Activated T-cell treated with anti-CD3 and anti-CD28 coated beads for 4 hours (primary cell): Measurements from ENCODE around the gene TIGD1.
"Not testable (repeated sequence)": the region's sequence is repeated elsewhere in the genome, so short reads cannot be mapped to it uniquely, and the experiment has no call there.

Experiments
- DNase-seq: peaks from one replicate; pipeline ENCODE4 v3.0.0-alpha.2; 2020

The TIGD1 gene

GRCh38 chr2:232550354-232551249 is at the start of gene TIGD1, which contains the start of gene EIF4E2:
TIGD1 (minus strand) TSS chr2:232550557; CDS start chr2:232549882, 675 bp downstream.
EIF4E2 (plus strand) TSS chr2:232550689; CDS start chr2:232550725, 36 bp downstream.
- DNase-seq, result peak; percentile 87

- DNase-seq, result no peak
Measured at GRCh38 chr2:232598293-232598692, 47.9 kb upstream of the TIGD1 start.

- DNase-seq, result no peak
Measured at GRCh38 chr2:232597362-232598079, 47.2 kb upstream of the TIGD1 start.

- DNase-seq, result no peak
Measured at GRCh38 chr2:232593982-232594381, 43.6 kb upstream of the TIGD1 start.

- DNase-seq, result no peak
Measured at GRCh38 chr2:232592772-232593395, 42.5 kb upstream of the TIGD1 start.

GRCh38 chr2:232588680-232589585 is 38.6 kb upstream of the TIGD1 start:
- no peak for DNase-seq

- DNase-seq, result no peak
Measured at GRCh38 chr2:232588031-232588430, 37.7 kb upstream of the TIGD1 start.

- no peak for DNase-seq
Measured at GRCh38 chr2:232587512-232587911, 37.2 kb upstream of the TIGD1 start.

GRCh38 chr2:232586943-232587505 is 36.7 kb upstream of the TIGD1 start:
- DNase-seq, result no peak

- no peak for DNase-seq
Measured at GRCh38 chr2:232584238-232584637, 33.9 kb upstream of the TIGD1 start.

GRCh38 chr2:232581725-232582124 is 31.4 kb upstream of the TIGD1 start:
- DNase-seq, result no peak

- DNase-seq, result no peak
Measured at GRCh38 chr2:232580648-232580981, 30.3 kb upstream of the TIGD1 start.

GRCh38 chr2:232578626-232579025 is 28.3 kb upstream of the TIGD1 start:
- DNase-seq, result no peak

GRCh38 chr2:232577841-232578240 is 27.5 kb upstream of the TIGD1 start:
- DNase-seq, result no peak

GRCh38 chr2:232576995-232577394 is 26.6 kb upstream of the TIGD1 start:
- no peak for DNase-seq

GRCh38 chr2:232575404-232575746 is 25.0 kb upstream of the TIGD1 start:
- DNase-seq, result no peak

- DNase-seq, result no peak
Measured at GRCh38 chr2:232574674-232575403, 24.5 kb upstream of the TIGD1 start.

- DNase-seq, result no peak
Measured at GRCh38 chr2:232573771-232574435, 23.5 kb upstream of the TIGD1 start.

GRCh38 chr2:232573042-232573441 is 22.7 kb upstream of the TIGD1 start:
- DNase-seq, result no peak

GRCh38 chr2:232571026-232571474 is 20.7 kb upstream of the TIGD1 start:
- no peak for DNase-seq

- not testable (repeated sequence) for DNase-seq
Measured at GRCh38 chr2:232570481-232570880, 20.1 kb upstream of the TIGD1 start.
